ENCODE results near the gene FZD7.

- TF ChIP-seq CTCF (conservative IDR thresholded peaks at IDR 0.05; ENCODE audit: low read length) (no peak), EZH2phosphoT487 (IDR thresholded peaks at IDR 0.05; ENCODE audit: borderline replicate concordance) (no peak)
Observed at GRCh38 chr2:202007983-202008354, 25.7 kb upstream of the FZD7 start.
